Measurements from ENCODE around the gene ASPRV1.

ASPRV1 gene

DNA sequence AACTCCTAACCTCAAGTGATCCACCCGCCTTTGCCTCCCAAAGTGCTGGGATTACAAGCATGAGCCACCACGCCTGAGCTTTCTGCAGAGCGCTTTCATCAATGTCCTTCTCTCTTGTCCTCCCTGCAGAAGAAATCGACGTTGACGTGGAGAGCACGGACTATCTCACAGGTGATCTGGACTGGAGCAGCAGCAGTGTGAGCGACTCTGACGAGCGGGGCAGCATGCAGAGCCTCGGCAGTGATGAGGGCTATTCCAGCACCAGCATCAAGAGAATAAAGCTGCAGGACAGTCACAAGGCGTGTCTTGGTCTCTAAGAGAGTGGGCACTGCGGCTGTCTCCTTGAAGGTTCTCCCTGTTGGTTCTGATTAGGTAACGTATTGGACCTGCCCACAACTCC, 23.5 kb downstream of the ASPRV1 start:
- no peak for DNase-seq

DNA sequence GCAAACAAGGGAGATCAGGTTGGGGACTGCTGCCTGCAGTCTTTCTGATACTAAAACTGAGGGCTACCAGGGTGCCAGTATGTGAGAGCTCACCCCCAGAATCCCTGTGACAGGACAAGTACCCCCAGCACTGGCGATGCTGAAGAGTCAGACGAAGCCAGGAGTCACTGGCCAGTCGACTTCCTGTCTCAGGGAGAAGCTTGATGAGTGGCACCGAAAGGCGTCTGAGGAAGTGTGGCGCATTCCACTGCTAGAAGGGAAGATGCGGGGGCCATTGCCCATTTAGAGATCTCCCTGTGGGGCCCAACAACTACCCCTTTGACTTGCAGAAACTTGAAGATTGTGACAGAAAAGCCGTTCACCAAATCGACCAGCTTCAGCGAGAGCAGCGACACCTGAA, 24.5 kb downstream of the ASPRV1 start:
- DNase-seq, result no peak

DNA sequence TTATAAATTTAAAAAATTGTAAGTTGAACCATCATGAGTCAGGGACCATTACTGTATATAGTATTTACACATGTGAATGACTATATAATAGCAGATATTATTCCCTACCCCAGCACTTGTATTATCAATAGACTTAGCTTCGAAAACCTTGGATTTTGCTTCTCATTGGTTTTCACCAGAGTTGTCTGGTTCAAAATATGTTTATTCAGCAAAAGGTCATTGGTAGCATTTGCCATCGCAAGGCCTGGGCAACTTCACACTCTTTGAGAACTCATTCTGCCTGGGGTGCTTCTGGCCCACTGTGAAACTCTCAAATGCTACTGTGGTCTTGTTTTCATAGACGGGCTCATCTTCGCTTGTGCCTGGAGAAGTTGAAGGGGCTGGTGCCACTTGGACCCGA, 26.4 kb downstream of the ASPRV1 start:
- no peak for DNase-seq

DNA sequence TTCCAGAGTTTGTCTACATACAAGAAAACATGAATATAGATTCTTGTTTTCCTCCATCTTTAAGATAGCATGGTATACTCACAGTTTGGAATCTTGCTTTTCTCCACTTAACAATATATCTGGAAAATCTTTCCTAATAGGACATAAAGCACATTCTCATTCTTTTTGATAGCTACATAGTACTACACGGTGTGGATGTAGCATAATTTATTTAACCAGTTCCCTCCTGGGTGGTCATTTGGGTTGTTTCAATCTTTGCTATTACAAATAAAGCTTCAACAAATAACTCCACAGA, 26.9 kb downstream of the ASPRV1 start:
- DNase-seq, result no peak

DNA sequence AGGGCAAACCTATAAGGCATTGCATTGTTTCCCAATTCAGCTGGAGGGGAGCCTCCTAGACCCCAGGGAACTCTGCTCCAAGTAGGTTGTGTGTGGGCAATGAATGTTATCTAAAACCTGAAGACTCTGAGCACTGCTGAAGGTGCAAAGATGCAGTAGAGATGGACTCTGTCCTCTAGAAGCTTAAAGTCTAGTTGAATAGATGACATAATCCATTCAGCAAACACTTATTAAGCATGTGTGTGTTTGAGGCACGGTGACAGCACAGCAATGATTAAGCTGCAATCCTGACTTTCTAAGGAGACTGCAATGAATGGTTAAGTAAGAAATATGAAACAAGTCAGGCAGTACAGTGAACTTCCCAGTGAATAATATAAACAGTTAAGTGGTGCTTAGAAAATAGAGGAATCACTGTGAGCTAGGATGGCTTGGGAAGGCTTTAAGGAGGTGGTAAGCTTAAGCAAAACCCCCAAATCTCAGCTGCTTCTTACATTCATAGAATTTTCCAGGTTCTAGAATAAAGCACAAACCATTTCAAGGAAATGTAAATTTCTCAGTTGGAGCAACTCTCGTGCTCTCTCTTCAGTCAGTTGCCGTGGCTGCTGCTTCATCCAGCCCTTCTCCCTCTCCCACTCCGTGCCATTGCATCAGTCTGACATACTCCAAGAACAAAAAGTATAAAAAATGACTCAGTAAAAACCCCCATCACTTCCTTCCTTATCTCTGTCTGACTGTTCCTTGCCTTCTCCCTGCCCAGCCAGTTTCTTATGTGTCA, 27.4 kb downstream of the ASPRV1 start:
- DNase-seq, result no peak

DNA sequence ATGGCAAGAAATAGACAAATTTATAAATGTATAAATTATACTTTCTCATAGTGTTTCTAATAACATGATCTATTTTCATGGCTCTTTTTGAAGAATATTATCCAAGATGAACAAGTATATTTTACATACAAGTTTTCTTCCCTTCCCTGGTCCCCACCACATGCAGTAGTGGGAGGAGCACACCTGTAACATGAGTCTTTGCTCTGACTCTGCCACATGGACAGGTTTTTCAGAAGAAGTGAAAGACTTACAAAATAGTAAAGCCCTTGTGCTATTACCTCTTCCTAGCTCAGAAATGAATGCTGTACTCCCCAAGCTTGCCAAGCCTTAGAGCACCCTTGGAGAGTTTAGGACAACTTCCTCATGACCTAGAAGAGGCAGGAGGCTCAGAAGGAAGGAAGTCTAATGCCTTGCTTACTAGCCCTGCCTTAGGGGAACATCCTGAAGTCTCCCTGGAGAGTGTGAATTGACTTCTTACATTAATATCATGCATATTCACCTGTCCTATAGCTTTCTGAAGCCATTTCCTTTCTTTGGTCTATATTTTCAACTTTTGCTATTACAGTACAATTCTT, 28.1 kb downstream of the ASPRV1 start:
- no peak for DNase-seq

DNA sequence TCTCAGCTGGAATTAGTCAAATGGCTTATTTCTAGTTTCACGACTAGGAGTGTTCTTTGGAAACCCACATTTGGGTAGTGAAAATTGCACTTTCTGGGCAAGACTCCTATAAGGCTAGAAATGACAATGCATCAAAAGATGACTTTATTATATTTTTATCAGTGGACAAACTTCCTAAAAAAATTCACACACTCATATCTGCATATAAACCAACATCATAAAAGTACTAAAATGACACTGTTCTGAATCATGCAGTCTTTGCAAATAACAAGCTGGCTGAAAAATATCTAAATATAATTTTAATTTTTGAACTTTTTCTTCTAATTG, 28.9 kb downstream of the ASPRV1 start:
- no peak for DNase-seq

DNA sequence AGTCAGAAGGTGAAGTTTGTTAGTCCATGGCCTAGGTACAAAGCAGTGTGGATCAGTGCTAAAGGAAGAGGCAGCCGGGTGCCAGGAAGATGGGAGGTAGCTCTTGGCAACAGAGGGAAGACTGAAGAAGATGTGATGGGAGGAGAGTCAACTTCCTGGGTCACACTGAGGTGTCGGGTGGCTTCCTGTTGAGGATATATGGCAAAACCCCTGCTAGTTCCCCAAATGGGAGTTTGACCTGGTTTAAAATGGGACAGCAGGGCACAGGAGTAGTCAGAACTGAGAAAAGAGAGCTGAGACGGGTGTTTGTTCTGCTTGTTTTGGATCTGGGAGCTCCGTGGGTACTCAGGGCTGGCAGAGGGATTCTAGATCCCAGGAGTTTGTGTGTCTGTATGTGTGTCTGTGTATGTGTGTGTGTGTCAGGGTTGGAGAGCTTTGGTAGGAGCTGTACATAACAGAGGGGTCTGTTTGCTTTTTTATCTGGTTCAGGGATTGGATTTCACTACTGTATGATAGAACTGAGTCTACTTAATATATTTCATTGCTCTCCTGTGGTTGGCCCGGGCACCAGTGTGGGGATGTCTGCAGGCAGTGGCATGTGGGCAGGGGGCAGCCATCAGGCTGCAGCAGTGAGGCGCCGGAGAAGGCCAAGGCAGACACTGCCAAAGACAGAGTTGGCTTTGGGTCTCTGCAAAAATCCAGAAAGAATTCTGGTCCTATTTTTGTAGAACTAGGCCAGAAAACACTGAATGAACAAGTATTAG, 29.4 kb downstream of the ASPRV1 start:
- DNase-seq, result no peak

DNA sequence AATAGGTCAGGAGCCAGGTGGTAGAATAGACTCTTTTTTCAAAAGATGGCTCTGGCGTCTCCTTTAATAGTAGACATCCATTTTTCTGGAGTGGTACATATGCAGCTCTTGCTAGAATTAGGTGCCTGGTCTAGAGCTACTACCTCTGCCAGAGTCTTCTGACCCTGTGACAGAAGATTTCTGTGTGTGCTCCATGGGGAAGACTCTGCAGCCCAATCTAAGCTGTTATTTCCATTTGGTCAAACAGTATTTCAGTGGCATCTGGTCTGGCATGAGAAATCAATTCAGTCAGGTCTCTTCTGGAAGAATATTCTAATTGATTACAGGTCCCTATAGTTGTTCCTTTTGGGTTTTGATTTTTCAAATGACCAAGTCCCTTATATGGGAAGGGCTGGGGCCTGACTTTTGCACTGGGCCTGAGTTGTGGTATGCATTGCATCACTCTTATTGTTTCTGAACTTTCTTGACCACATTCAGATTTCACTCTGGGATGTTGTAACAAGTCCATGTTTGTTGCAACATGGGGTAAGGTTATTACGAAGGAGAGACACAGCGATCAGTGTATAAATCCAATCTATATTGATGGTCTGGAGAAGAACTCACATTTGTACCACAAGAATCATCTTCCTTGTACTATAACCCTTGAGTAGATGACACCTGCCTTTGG, 34.4 kb downstream of the ASPRV1 start:
- no peak for DNase-seq

DNA sequence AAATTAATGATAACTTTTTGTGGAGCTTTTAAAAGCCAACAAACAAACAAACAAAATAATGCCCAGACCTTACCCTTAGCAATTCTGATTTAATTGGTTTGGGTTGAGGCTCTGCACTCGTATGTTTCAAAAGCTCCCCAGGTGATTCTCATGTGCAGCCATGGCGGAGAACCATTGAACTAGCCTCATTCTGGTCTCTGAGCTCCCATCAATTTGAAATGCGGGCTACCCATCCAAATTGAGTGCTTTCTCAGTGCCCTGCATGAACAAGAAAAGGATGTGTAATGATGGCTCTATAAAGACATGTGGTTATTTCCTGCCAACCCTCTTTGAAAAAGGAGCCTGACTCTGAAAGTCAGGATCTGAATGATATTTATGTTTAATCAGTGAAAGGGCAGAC, 38.3 kb downstream of the ASPRV1 start:
- DNase-seq, result no peak

DNA sequence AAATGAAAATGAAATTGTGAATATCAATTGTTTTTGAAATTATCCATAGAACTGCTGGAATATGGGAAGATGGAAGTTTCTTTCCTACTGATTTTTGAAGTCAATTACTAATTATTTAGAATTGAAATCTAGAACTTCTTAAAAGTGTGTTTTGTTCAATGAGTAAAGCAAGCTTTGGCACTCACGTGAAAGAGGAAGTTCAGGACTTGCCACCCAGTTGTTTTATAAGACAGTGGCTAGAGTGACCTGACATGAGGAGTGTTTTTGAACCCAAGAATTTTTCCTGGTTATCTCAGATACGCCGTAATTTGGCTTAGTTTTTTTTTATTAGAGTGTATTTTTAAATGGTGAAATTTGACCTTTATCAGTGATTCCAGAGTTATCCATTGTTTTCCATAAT, 43.0 kb downstream of the ASPRV1 start:
- no peak for DNase-seq

DNA sequence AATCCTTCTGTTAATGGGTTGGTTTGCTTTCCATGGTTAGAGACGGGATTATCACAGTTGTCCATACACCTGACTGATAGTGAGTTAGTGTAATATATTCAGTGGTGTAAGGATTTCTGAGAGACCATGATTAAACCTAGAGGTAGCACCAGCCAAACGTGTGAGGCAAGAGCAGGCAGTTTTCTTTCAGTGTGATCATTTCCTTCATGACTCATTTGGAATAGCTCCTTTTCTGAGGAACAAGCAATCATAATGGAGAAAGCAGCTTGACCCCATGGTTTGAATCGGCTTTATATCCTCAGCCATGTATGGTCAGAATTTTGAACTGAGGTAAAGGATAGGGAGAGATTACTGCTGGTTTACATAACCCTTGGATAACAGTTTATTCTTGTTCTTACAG, 43.6 kb downstream of the ASPRV1 start:
- DNase-seq, result no peak

DNA sequence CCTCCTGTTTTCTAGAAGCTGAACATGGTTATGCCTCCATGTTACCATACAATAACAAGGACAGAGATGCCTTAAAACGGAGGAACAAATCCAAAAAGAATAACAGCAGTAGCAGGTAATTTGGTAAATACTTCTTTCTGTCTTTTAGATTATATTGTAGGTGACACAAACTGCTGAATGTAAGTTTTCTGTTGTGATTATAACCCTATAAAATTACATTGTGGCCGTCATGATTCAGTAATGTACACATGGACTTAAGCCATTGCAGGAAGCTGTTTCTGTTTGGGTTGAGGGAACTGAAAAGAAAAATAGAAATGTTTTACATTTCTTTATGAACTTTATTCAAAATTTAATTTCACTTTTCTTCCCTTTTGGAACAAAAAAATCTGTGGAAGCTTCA, 45.3 kb downstream of the ASPRV1 start:
- DNase-seq, result no peak

DNA sequence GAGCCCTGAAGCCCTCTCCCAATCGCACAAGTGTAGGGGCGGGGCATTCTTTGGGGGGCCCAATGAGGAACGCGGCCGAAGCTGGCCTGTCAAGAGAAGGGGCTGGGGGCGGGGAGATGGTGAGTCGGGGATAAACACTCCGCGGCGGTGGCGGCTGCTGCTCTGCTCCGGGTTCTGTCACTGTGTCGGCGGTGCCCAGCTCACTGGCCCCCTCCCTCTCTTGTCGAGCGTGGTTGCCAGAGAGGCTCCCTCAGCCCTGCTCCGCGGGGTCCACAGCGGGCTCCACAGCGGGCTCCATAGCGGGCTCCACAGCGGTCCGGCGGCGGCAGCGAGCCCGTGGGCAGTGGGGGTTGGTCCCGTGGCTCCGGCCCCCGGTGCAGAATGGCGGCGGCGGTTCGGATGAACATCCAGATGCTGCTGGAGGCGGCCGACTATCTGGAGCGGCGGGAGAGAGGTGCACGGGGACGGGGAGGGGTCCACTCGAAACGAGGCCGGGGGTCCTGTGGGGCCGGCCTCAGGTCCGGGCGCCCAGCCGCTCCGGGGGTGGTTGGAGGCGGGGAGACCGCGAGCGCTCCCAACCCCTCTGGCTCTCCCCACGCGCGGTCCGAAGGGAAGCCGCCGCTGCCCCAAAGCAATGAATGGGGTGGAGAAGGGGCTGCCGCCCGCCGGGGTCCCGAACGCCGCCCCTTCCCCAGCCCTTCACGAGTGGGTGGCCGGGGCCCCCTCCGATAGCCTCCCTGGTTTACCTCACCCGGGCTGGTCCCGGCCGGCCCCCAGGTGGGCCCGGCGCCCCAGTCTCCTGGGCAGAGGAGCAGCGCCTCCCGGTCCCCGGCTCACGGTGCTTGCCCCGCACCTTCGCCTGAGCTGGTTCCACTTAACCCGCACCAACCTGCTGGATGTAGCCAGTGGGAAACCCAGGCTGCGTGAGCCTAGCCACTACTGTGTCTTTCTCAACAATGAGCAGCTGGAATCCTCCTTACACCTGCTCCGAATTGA, 46.2 kb downstream of the ASPRV1 start, which contains the start of gene MXD1:
Gene MXD1 (plus strand): TSS at position 160 of the 996 bp plus-strand sequence. CDS start 222 bp downstream, at position 382.
- peak; percentile 100 for DNase-seq

DNA sequence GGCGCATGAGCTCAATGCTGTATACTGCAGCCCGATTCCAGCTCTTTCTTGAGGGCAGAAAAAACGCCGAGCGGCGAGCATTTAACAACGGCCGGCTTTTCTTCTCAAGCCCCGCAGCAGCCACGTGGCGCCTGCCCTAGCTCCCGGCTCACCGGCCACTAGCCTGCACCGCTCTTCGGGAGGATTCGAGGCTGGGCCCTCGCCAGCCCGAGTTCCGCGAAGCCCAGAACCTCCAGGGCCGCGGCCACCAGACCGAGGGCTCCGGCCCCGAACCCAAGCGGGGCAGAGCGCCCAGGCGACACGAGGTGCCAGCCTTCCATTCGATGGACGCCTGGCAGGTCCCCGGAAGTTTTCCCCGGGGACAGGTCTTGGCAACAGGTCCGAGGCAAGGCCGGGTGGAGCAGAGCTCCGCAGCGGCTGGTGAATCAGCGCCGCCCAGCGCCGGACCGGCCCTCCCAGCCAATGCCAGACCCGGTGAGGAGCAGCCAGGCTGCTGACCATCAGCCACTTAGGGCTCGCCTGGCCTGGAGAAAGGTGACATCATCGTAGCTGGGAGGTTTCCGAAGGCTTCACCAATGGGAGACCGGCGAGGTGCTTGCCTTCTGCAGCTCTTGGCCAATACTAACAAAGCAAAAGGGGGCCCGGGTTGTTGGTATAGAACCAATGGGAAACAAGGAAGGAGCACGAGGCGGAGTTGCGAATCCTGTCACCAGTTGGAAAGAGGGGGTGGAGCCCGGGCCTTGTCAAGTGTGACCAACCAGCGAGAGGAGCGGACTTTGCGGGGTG, 47.1 kb downstream of the ASPRV1 start:
- peak in 1 of 2 experiments; percentile 34 for DNase-seq

DNA sequence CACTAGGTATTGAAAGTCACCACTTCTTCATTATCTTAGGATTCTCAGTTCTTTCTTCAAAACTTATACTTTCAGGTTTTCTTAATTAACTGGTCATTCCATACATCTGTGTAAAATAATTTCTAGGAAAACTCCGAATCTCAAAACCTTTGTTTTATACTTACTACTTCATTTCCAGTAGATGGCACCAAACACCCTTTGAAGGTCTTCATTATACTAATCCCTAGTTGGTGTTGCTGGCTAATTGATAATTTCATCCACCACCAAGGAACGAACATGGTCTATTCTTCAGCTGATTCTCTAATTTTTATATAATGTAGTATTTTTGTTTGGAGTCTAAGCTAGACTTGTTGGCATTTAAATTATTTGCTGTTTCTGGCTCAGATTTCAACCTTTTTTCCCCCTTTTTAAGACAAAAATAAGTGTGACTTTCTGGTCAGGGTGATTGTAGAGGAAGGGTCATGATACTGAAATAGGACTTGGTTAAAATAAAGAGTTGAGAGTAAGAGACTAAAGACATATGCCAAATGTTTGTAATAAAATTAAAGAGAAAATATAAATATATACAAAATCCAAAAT, 49.4 kb downstream of the ASPRV1 start:
- DNase-seq, result no peak
